ENCODE results near the gene SLC26A4. TPM values are rescaled to one million over a fixed set of nuclear protein-coding genes. Genes with fewer than 3 reads are reported as not detected.

SLC26A4 gene
- total RNA-seq, 1 experiment from 2014 or later, result 0.66 TPM

- H3K79me2 ChIP-seq (ENCODE audit: insufficient read depth, low read length), result no peaks in the 10 kb centered on the region
- H3K4me2 ChIP-seq (ENCODE audit: low read length), result no peak overlapping the region
- no peaks in the 10 kb centered on the region for H3K36me3 ChIP-seq (ENCODE audit: control insufficient read depth in 1 of 2, insufficient read depth in 2 of 2, low read length in 2 of 2)
- H3K9ac ChIP-seq (ENCODE audit: low read length), result no peak overlapping the region
- H3K4me1 ChIP-seq (ENCODE audit: control insufficient read depth in 1 of 2, insufficient read depth in 2 of 2, low read length in 2 of 2), result no peaks in the 10 kb centered on the region
- intact Hi-C loops (cut with micrococcal nuclease), result no loop called here
- ChIA-PET CTCF (no interaction called here), POLR2A (no interaction called here), RAD21 (ENCODE audit: low non-redundant PET in 1 of 2, low total read pairs in 2 of 2, uncharacterized antibody in 2 of 2, unreplicated experiment in 2 of 2) (no interaction called here)
- H3K4me3 ChIP-seq (replicated peaks in 1 of 2; ENCODE audit: low read depth in 1 of 2, low read length in 2 of 2), result no peak overlapping the region
- no TSS peak for BruUV-seq (replicated peaks)
- TF ChIP-seq CBX3 (IDR thresholded peaks at IDR 0.05; ENCODE audit: low read depth) (no peak), ELF1 (IDR thresholded peaks at IDR 0.05; ENCODE audit: borderline replicate concordance, low read depth) (no peak), EZH2 (IDR thresholded peaks at IDR 0.05) (no peak), FOSL1 (IDR thresholded peaks at IDR 0.05; ENCODE audit: low read depth) (no peak), RAD21 (IDR thresholded peaks at IDR 0.05; ENCODE audit: low read depth) (no peak), ZBTB33 (IDR thresholded peaks at IDR 0.05; ENCODE audit: extremely low read depth, insufficient replicate concordance, low read length) (no peak), ZFX (IDR thresholded peaks at IDR 0.05) (no peak), CEBPB (IDR thresholded peaks at IDR 0.05; ENCODE audit: low read depth) (no peak), ATF3 (IDR thresholded peaks at IDR 0.05) (no peak), SRF (IDR thresholded peaks at IDR 0.05; ENCODE audit: low read depth) (no peak), EZH2phosphoT487 (IDR thresholded peaks at IDR 0.05; ENCODE audit: borderline replicate concordance) (no peak), SP1 (IDR thresholded peaks at IDR 0.05; ENCODE audit: low read depth) (no peak), ZNF274 (IDR thresholded peaks at IDR 0.05; ENCODE audit: low read depth, low read length) (no peak), SIN3A (IDR thresholded peaks at IDR 0.05; ENCODE audit: low read depth) (no peak), JUND (IDR thresholded peaks at IDR 0.05) (no peak)
- TF ChIP-seq, protein P1, sequence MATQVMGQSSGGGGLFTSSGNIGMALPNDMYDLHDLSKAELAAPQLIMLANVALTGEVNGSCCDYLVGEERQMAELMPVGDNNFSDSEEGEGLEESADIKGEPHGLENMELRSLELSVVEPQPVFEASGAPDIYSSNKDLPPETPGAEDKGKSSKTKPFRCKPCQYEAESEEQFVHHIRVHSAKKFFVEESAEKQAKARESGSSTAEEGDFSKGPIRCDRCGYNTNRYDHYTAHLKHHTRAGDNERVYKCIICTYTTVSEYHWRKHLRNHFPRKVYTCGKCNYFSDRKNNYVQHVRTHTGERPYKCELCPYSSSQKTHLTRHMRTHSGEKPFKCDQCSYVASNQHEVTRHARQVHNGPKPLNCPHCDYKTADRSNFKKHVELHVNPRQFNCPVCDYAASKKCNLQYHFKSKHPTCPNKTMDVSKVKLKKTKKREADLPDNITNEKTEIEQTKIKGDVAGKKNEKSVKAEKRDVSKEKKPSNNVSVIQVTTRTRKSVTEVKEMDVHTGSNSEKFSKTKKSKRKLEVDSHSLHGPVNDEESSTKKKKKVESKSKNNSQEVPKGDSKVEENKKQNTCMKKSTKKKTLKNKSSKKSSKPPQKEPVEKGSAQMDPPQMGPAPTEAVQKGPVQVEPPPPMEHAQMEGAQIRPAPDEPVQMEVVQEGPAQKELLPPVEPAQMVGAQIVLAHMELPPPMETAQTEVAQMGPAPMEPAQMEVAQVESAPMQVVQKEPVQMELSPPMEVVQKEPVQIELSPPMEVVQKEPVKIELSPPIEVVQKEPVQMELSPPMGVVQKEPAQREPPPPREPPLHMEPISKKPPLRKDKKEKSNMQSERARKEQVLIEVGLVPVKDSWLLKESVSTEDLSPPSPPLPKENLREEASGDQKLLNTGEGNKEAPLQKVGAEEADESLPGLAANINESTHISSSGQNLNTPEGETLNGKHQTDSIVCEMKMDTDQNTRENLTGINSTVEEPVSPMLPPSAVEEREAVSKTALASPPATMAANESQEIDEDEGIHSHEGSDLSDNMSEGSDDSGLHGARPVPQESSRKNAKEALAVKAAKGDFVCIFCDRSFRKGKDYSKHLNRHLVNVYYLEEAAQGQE (IDR thresholded peaks at IDR 0.05; ENCODE audit: low read depth), result no peak
- TF ChIP-seq, protein P2, sequence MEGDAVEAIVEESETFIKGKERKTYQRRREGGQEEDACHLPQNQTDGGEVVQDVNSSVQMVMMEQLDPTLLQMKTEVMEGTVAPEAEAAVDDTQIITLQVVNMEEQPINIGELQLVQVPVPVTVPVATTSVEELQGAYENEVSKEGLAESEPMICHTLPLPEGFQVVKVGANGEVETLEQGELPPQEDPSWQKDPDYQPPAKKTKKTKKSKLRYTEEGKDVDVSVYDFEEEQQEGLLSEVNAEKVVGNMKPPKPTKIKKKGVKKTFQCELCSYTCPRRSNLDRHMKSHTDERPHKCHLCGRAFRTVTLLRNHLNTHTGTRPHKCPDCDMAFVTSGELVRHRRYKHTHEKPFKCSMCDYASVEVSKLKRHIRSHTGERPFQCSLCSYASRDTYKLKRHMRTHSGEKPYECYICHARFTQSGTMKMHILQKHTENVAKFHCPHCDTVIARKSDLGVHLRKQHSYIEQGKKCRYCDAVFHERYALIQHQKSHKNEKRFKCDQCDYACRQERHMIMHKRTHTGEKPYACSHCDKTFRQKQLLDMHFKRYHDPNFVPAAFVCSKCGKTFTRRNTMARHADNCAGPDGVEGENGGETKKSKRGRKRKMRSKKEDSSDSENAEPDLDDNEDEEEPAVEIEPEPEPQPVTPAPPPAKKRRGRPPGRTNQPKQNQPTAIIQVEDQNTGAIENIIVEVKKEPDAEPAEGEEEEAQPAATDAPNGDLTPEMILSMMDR (IDR thresholded peaks at IDR 0.05 in 2 of 3, conservative IDR thresholded peaks at IDR 0.05 in 1 of 3; ENCODE audit: borderline replicate concordance in 1 of 3, insufficient read depth in 1 of 3, low read depth in 2 of 3, low read length in 2 of 3), result no peak
- H4K20me1 ChIP-seq (ENCODE audit: insufficient read depth), result no peaks in the 10 kb centered on the region
- no peak overlapping the region for H3K27ac ChIP-seq (ENCODE audit: low read depth, low read length)
- ATAC-seq (no peak), DNase-seq (ENCODE audit: low read depth, low spot score) (no peak)
- no peaks in the 10 kb centered on the region for H3K9me2 ChIP-seq (ENCODE audit: insufficient read depth)
- no peak overlapping the region for H2AFZ ChIP-seq (ENCODE audit: low read depth, low read length, poor library complexity, severe bottlenecking)
- H3K9me3 ChIP-seq (ENCODE audit: control insufficient read depth in 1 of 2, insufficient read depth in 1 of 2, low read depth in 1 of 2, low read length in 2 of 2), result no peaks in the 10 kb centered on the region
- no peaks in the 10 kb centered on the region for H3K27me3 ChIP-seq (ENCODE audit: insufficient read depth, low read length)
These were observed 47.2 kb upstream of the SLC26A4 start for GRCh38 chr7:107613439-107613838.
